ENCODE measurements around the gene ELK3. TPM values are rescaled to one million over a fixed set of nuclear protein-coding genes. Genes with fewer than 3 reads are reported as not detected.
A peak's percentile ranks its signal among the peaks of the same experiment; 100 is the strongest.

ELK3 gene
- total RNA-seq, 2 donors from 2014 or later: 18.4 to 28.7 TPM

- DNase-seq (no peak), ATAC-seq (no peak)
- intact Hi-C loops (cut with DNase I): no loop called here
These were observed 33.4 kb downstream of the ELK3 start for GRCh38 chr12:96227365-96228106.

- intact Hi-C loops (cut with DNase I): no loop called here
- no peak for ATAC-seq
- DNase-seq: no peak
These were observed 34.5 kb downstream of the ELK3 start for GRCh38 chr12:96228566-96229248.

- intact Hi-C loops (cut with DNase I): loop anchor here in 1 of 2 donors (10.0 kb wide), 1 partner anchor 164 kb away; no protein-coding TSS in a partner anchor
- ATAC-seq (no peak), DNase-seq (no peak)
These were observed 36.5 kb downstream of the ELK3 start for GRCh38 chr12:96230646-96231045.

- intact Hi-C loops (cut with DNase I): loop anchor here in 1 of 2 donors (10.0 kb wide), 1 partner anchor 162 kb away; no protein-coding TSS in a partner anchor
- peak; percentile 5 to 7 for ATAC-seq
- no peak for DNase-seq
These were observed 39.0 kb downstream of the ELK3 start for GRCh38 chr12:96233168-96233567.

GRCh38 chr12:96233939-96234461 lies 39.8 kb downstream of the ELK3 start:
- peak; percentile 94 for DNase-seq
- intact Hi-C loops (cut with DNase I): loop anchor here in 1 of 2 donors (10.0 kb wide), 1 partner anchor 161 kb away; no protein-coding TSS in a partner anchor
- peak; percentile 86 to 88 for ATAC-seq

- intact Hi-C loops (cut with DNase I): loop anchor here in 1 of 2 donors (10.0 kb wide), 1 partner anchor 160 kb away; no protein-coding TSS in a partner anchor
- ATAC-seq (no peak), DNase-seq (no peak)
These were observed 40.7 kb downstream of the ELK3 start for GRCh38 chr12:96234591-96235483.

GRCh38 chr12:96235484-96235826 lies 41.3 kb downstream of the ELK3 start:
- no peak for DNase-seq
- intact Hi-C loops (cut with DNase I): loop anchor here in 1 of 2 donors (10.0 kb wide), 1 partner anchor 159 kb away; no protein-coding TSS in a partner anchor
- no peak for ATAC-seq

- intact Hi-C loops (cut with DNase I): loop anchor here in 1 of 2 donors (10.0 kb wide), 1 partner anchor 158 kb away; no protein-coding TSS in a partner anchor
- peak; percentile 12 to 20 for ATAC-seq
- peak; percentile 60 for DNase-seq
These were observed 42.1 kb downstream of the ELK3 start for GRCh38 chr12:96236221-96236822.

- no peak for ATAC-seq
- intact Hi-C loops (cut with DNase I): loop anchor here in 1 of 2 donors (10.0 kb wide), 1 partner anchor 158 kb away; no protein-coding TSS in a partner anchor
- no peak for DNase-seq
These were observed 42.9 kb downstream of the ELK3 start for GRCh38 chr12:96237035-96237434.

GRCh38 chr12:96237465-96238077 lies 43.4 kb downstream of the ELK3 start:
- ATAC-seq (peak in 1 of 2 donors; percentile 42), DNase-seq (peak; percentile 77)
- intact Hi-C loops (cut with DNase I): loop anchor here in 1 of 2 donors (10.0 kb wide), 1 partner anchor 157 kb away; no protein-coding TSS in a partner anchor

GRCh38 chr12:96238336-96239047 lies 44.3 kb downstream of the ELK3 start:
- intact Hi-C loops (cut with DNase I): loop anchor here in 1 of 2 donors (10.0 kb wide), 1 partner anchor 156 kb away; no protein-coding TSS in a partner anchor
- no peak for DNase-seq
- no peak for ATAC-seq

- ATAC-seq (peak; percentile 45 to 76), DNase-seq (peak; percentile 71)
- intact Hi-C loops (cut with DNase I): loop anchor here (10.0 kb wide), 1 partner anchor 155 kb away; no protein-coding TSS in a partner anchor
These were observed 45.8 kb downstream of the ELK3 start for GRCh38 chr12:96239711-96240635.

GRCh38 chr12:96240656-96241055 lies 46.5 kb downstream of the ELK3 start:
- DNase-seq: no peak
- ATAC-seq: no peak
- intact Hi-C loops (cut with DNase I): loop anchor here in 1 of 2 donors (10.0 kb wide), 1 partner anchor 154 kb away; no protein-coding TSS in a partner anchor

GRCh38 chr12:96241431-96241830 lies 47.3 kb downstream of the ELK3 start:
- ATAC-seq: no peak

GRCh38 chr12:96241846-96242256 lies 47.7 kb downstream of the ELK3 start:
- intact Hi-C loops (cut with DNase I): loop anchor here in 1 of 2 donors (10.0 kb wide), 1 partner anchor 153 kb away; no protein-coding TSS in a partner anchor
- DNase-seq (peak; percentile 75), ATAC-seq (peak; percentile 32 to 78)

More at GRCh38 chr12:96241431-96241830, 47.3 kb downstream of the ELK3 start:
- no peak for DNase-seq
- intact Hi-C loops (cut with DNase I): loop anchor here in 1 of 2 donors (10.0 kb wide), 1 partner anchor 153 kb away; no protein-coding TSS in a partner anchor

- DNase-seq (peak; percentile 63), ATAC-seq (peak in 1 of 2 donors; percentile 6)
- intact Hi-C loops (cut with DNase I): loop anchor here in 1 of 2 donors (10.0 kb wide), 1 partner anchor 152 kb away; no protein-coding TSS in a partner anchor
These were observed 48.4 kb downstream of the ELK3 start for GRCh38 chr12:96242597-96242996.

Data from left cardiac atrium (tissue), 4 donors.